HEK293 (cell line): ENCODE results near the gene KIF26B.

Source experiments
- CTCF ChIA-PET: fragments of 350-600 bp; formaldehyde crosslinking; extraction: SDS; loops from one replicate; lab custom pipeline; 2021; ENCODE audit warnings: antibody characterized with exemption; lab: Yijun Ruan, JAX
- POLR2A ChIA-PET: fragments of 300-600 bp; formaldehyde crosslinking; extraction: SDS; loops from one replicate; lab custom pipeline; 2020; ENCODE audit warnings: antibody characterized with exemption, inconsistent platforms; lab: Yijun Ruan, JAX
- H3K27ac ChIP-seq: fragments of 200-500 bp; sonication (Bioruptor generic); 2 replicates; pipeline ENCODE4 v1.5.1; 2014; ENCODE audit warnings: low read depth, low read length, control low read depth, inconsistent platforms; ENCODE audit errors: extremely low read depth
- H3K36me3 ChIP-seq, 2 experiments: fragments of 200-500 bp in 1 of 2; sonication (Bioruptor generic) in 1 of 2; 1 replicate in 1 of 2; 2 replicates in 1 of 2; pipeline ENCODE4 v1.5.1; 2014 to 2017; ENCODE audit warnings: inconsistent platforms in 2 of 2, low read length in 2 of 2; ENCODE audit not compliant: control insufficient read depth in 2 of 2, insufficient read depth in 1 of 2
- H3K4me1 ChIP-seq: fragments of 200-500 bp; sonication (Bioruptor generic); 2 replicates; pipeline ENCODE4 v1.5.1; 2014; ENCODE audit warnings: mild to moderate bottlenecking, low read length, inconsistent platforms; ENCODE audit not compliant: control insufficient read depth, insufficient read depth
- H3K4me3 ChIP-seq: 2 replicates; pipeline ENCODE4 v1.5.1; 2011; ENCODE audit warnings: low read depth, mild to moderate bottlenecking, control low read depth, low read length, moderate library complexity
- H3K9me3 ChIP-seq: fragments of 200-500 bp; sonication (Bioruptor generic); 2 replicates; pipeline ENCODE4 v1.5.1; 2014; ENCODE audit warnings: low read depth, low read length, inconsistent platforms; ENCODE audit not compliant: control insufficient read depth, insufficient read depth
- CTCF ChIP-seq: fragments of 450-650 bp; formaldehyde crosslinking; IDR thresholded peaks from 2 replicates; pipeline ENCODE4 v1.5.1; 2016; ENCODE audit warnings: missing biosample characterization, missing genetic modification characterization
- PBX3 ChIP-seq: sonication (generic); formaldehyde crosslinking; IDR thresholded peaks from 2 replicates; pipeline ENCODE4 v1.8.1; 2022; ENCODE audit warnings: mild to moderate bottlenecking, moderate library complexity, missing genetic modification reagents
- RBAK ChIP-seq: fragments of 450-650 bp; formaldehyde crosslinking; IDR thresholded peaks from 2 replicates; pipeline ENCODE4 v1.5.1; 2016; ENCODE audit warnings: missing biosample characterization, missing genetic modification characterization
- ZBTB44 ChIP-seq: fragments of 450-650 bp; IDR thresholded peaks from 2 replicates; pipeline ENCODE4 v1.5.1; 2018; ENCODE audit warnings: missing biosample characterization, mild to moderate bottlenecking, missing genetic modification characterization
- ZBTB48 ChIP-seq: fragments of 450-650 bp; formaldehyde crosslinking; IDR thresholded peaks from 2 replicates; pipeline ENCODE4 v1.5.1; 2016; ENCODE audit warnings: missing biosample characterization, missing genetic modification characterization
- ZBTB6 ChIP-seq: fragments of 450-650 bp; formaldehyde crosslinking; IDR thresholded peaks from 2 replicates; pipeline ENCODE4 v1.5.1; 2017; ENCODE audit warnings: missing biosample characterization, missing genetic modification characterization
- ZNF132 ChIP-seq: fragments of 450-650 bp; formaldehyde crosslinking; IDR thresholded peaks from 2 replicates; pipeline ENCODE4 v1.5.1; 2017; ENCODE audit warnings: missing biosample characterization, missing genetic modification characterization, borderline replicate concordance
- ZNF133 ChIP-seq: fragments of 450-650 bp; formaldehyde crosslinking; IDR thresholded peaks from 2 replicates; pipeline ENCODE4 v1.5.1; 2016; ENCODE audit warnings: missing biosample characterization, missing genetic modification characterization
- ZNF26 ChIP-seq: fragments of 450-650 bp; formaldehyde crosslinking; IDR thresholded peaks from 2 replicates; pipeline ENCODE4 v1.5.1; 2016; ENCODE audit warnings: missing biosample characterization, missing genetic modification characterization
- ZNF274 ChIP-seq, 2 experiments: fragments of 200-500 bp in 1 of 2; fragments of 450-650 bp in 1 of 2; sonication (Bioruptor generic) in 1 of 2; formaldehyde crosslinking in 1 of 2; IDR thresholded peaks; 2 replicates each; pipeline versions ENCODE4 v1.5.1 to v1.6.1; 2014 to 2016; ENCODE audit warnings: borderline replicate concordance in 1 of 2, inconsistent platforms in 1 of 2, low read length in 1 of 2, missing biosample characterization in 1 of 2, missing genetic modification characterization in 1 of 2
- ZNF280C ChIP-seq: fragments of 450-650 bp; formaldehyde crosslinking; IDR thresholded peaks from 2 replicates; pipeline ENCODE4 v1.5.1; 2016; ENCODE audit warnings: missing biosample characterization, missing genetic modification characterization
- ZNF510 ChIP-seq: fragments of 450-650 bp; formaldehyde crosslinking; IDR thresholded peaks from 2 replicates; pipeline ENCODE4 v1.5.1; 2018; ENCODE audit warnings: mild to moderate bottlenecking, missing genetic modification characterization, missing biosample characterization; ENCODE audit not compliant: insufficient replicate concordance
- ZNF529 ChIP-seq: fragments of 450-650 bp; formaldehyde crosslinking; IDR thresholded peaks from 2 replicates; pipeline ENCODE4 v1.5.1; 2017; ENCODE audit warnings: missing genetic modification characterization, missing biosample characterization; ENCODE audit not compliant: insufficient replicate concordance
- ZNF530 ChIP-seq: fragments of 450-650 bp; formaldehyde crosslinking; IDR thresholded peaks from 2 replicates; pipeline ENCODE4 v1.5.1; 2016; ENCODE audit warnings: low read depth, missing biosample characterization, missing genetic modification characterization
- ZNF555 ChIP-seq: fragments of 450-650 bp; formaldehyde crosslinking; conservative IDR thresholded peaks from 2 replicates; pipeline ENCODE4 v1.5.1; 2017; ENCODE audit warnings: missing biosample characterization, mild to moderate bottlenecking, missing genetic modification characterization, inconsistent platforms
- ZNF558 ChIP-seq: fragments of 450-650 bp; formaldehyde crosslinking; IDR thresholded peaks from 2 replicates; pipeline ENCODE4 v1.5.1; 2016; ENCODE audit warnings: missing biosample characterization, missing genetic modification characterization
- ZNF596 ChIP-seq: fragments of 450-650 bp; IDR thresholded peaks from 2 replicates; pipeline ENCODE4 v1.5.0; 2018; ENCODE audit warnings: missing biosample characterization, mild to moderate bottlenecking, missing genetic modification characterization, moderate library complexity
- ZNF621 ChIP-seq: fragments of 450-650 bp; formaldehyde crosslinking; IDR thresholded peaks from 2 replicates; pipeline ENCODE4 v1.5.1; 2017; ENCODE audit warnings: missing biosample characterization, missing genetic modification characterization
- ZNF654 ChIP-seq: fragments of 450-650 bp; formaldehyde crosslinking; IDR thresholded peaks from 2 replicates; pipeline ENCODE4 v1.5.1; 2016; ENCODE audit warnings: low read depth, missing biosample characterization, missing genetic modification characterization

Gene KIF26B

GRCh38 chr1:245107776-245108114, 47.0 kb upstream of the KIF26B start:
- TF ChIP-seq ZNF132 (tag by site-specific recombination), result no peak
- TF ChIP-seq RBAK (tag by site-specific recombination), result no peak
- no peak for TF ChIP-seq ZNF596 (tag by site-specific recombination)
- TF ChIP-seq ZNF558 (tag by site-specific recombination), result no peak
- TF ChIP-seq CTCF (tag by site-specific recombination), result no peak
- no peak for TF ChIP-seq ZNF621 (tag by site-specific recombination)
- no peak for TF ChIP-seq PBX3 (CRISPR knock-in tag)
- TF ChIP-seq ZBTB6 (tag by site-specific recombination), result no peak
- no peak for TF ChIP-seq ZNF274 (IDR thresholded peaks at IDR 0.05; ENCODE audit: low read length)
- TF ChIP-seq ZNF274 (tag by site-specific recombination; IDR thresholded peaks at IDR 0.05; ENCODE audit: borderline replicate concordance), result no peak
- no peak for TF ChIP-seq ZNF654 (tag by site-specific recombination)
- TF ChIP-seq ZNF133, result no peak
- no peak for TF ChIP-seq ZBTB44 (tag by site-specific recombination)
- no peak for TF ChIP-seq ZNF280C
- TF ChIP-seq ZNF529 (tag by site-specific recombination), result no peak
- TF ChIP-seq ZNF530 (tag by site-specific recombination), result no peak
- no peak for TF ChIP-seq ZBTB48 (tag by site-specific recombination)
- no peak for TF ChIP-seq ZNF26 (tag by site-specific recombination)
- no peak for TF ChIP-seq ZNF510
- TF ChIP-seq ZNF555 (tag by site-specific recombination), result no peak
- Histone ChIP-seq H3K9me3 (no peaks in the 10 kb centered on the region), H3K36me3 (no peaks in the 10 kb centered on the region), H3K27ac (no peak overlapping the region), H3K4me3 (no peak overlapping the region), H3K4me1 (no peaks in the 10 kb centered on the region)
- CTCF ChIA-PET, result interaction anchor here (0.7 to 0.9 kb wide), 3 partner anchors 8 to 65 kb away, joined by 3 to 4 read pairs (median 3); no protein-coding TSS in a partner anchor
- POLR2A ChIA-PET, result no interaction called here
